Measurements from ENCODE around the gene TSPAN10. TPM values are rescaled to one million over a fixed set of nuclear protein-coding genes. Genes with fewer than 3 reads are reported as not detected.

TSPAN10 gene
- total and polyA plus RNA-seq, 9 of the 15 experiments (the other 6 are each of a cell fraction or from before 2014, with no cell fraction given), result 0.05 to 0.31 (median 0.13) TPM; not detected in 1

DNA sequence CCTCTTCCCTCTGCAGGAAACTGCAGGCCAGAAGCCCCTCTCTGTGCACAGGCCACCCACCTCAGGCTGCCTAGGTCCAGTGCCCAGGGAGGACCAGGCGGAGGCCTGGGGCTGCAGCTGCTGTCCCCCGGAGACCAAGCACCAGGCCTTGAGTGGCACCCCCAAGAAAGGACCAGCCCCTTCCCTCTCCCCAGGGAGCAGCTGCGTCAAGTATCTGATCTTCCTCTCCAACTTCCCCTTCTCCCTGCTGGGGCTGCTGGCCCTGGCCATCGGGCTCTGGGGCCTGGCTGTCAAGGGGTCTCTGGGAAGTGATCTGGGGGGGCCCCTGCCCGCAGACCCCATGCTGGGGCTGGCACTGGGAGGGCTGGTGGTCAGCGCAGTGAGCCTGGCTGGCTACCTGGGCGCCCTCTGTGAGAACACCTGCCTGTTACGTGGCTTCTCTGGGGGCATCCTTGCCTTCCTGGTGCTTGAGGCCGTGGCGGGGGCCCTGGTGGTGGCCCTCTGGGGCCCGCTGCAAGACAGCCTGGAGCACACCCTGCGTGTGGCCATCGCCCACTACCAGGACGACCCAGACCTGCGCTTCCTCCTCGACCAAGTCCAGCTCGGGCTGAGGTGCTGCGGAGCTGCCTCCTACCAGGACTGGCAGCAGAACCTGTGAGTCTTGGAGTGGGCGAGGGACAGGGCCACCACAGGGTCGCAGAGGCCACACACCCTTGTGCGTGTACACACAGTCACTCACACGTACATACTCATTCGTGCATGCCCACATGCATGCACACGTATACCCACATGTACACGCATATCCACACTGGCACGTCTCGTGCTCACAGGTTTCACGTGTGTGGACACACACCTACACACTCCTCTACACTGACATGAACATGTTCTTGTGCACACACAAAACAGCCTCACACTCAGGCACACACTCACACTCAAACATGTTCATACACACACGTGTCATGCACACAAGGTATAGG, 8.3 kb downstream of the TSPAN10 start:
- ATAC-seq (no peak), DNase-seq (ENCODE audit: extremely low read depth in 1 of 4, low spot score in 3 of 4) (peak in 1 of 4 experiments; percentile 6), FAIRE-seq (no peak)
- TF ChIP-seq, protein P1, sequence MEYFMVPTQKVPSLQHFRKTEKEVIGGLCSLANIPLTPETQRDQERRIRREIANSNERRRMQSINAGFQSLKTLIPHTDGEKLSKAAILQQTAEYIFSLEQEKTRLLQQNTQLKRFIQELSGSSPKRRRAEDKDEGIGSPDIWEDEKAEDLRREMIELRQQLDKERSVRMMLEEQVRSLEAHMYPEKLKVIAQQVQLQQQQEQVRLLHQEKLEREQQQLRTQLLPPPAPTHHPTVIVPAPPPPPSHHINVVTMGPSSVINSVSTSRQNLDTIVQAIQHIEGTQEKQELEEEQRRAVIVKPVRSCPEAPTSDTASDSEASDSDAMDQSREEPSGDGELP (CRISPR knock-in tag; IDR thresholded peaks at IDR 0.05; ENCODE audit: borderline replicate concordance), result 0 out of 2 replicates have a peak, but pooled peaks have one; percentile 28
- TF ChIP-seq DDX20 (tag; IDR thresholded peaks at IDR 0.05; ENCODE audit: low read depth), result no peak
- TF ChIP-seq MYC (IDR thresholded peaks at IDR 0.05; ENCODE audit: low read depth, low read length), result no peak
- TF ChIP-seq MYC (CRISPR knock-in tag; IDR thresholded peaks at IDR 0.05; ENCODE audit: borderline replicate concordance, low read depth), result no peak
- TF ChIP-seq KDM1A (IDR thresholded peaks at IDR 0.05), result peak in 1 of 2 experiments; percentile 60; a peak in 1 of 4 replicates
- no peak for TF ChIP-seq TCF7 (IDR thresholded peaks at IDR 0.05; ENCODE audit: borderline replicate concordance)
- TF ChIP-seq ZNF143 (CRISPR knock-in tag; IDR thresholded peaks at IDR 0.05), result no peak
- TF ChIP-seq, protein P2, sequence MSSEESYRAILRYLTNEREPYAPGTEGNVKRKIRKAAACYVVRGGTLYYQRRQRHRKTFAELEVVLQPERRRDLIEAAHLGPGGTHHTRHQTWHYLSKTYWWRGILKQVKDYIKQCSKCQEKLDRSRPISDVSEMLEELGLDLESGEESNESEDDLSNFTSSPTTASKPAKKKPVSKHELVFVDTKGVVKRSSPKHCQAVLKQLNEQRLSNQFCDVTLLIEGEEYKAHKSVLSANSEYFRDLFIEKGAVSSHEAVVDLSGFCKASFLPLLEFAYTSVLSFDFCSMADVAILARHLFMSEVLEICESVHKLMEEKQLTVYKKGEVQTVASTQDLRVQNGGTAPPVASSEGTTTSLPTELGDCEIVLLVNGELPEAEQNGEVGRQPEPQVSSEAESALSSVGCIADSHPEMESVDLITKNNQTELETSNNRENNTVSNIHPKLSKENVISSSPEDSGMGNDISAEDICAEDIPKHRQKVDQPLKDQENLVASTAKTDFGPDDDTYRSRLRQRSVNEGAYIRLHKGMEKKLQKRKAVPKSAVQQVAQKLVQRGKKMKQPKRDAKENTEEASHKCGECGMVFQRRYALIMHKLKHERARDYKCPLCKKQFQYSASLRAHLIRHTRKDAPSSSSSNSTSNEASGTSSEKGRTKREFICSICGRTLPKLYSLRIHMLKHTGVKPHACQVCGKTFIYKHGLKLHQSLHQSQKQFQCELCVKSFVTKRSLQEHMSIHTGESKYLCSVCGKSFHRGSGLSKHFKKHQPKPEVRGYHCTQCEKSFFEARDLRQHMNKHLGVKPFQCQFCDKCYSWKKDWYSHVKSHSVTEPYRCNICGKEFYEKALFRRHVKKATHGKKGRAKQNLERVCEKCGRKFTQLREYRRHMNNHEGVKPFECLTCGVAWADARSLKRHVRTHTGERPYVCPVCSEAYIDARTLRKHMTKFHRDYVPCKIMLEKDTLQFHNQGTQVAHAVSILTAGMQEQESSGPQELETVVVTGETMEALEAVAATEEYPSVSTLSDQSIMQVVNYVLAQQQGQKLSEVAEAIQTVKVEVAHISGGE (CRISPR knock-in tag; IDR thresholded peaks at IDR 0.05), result no peak
- TF ChIP-seq, protein P3, sequence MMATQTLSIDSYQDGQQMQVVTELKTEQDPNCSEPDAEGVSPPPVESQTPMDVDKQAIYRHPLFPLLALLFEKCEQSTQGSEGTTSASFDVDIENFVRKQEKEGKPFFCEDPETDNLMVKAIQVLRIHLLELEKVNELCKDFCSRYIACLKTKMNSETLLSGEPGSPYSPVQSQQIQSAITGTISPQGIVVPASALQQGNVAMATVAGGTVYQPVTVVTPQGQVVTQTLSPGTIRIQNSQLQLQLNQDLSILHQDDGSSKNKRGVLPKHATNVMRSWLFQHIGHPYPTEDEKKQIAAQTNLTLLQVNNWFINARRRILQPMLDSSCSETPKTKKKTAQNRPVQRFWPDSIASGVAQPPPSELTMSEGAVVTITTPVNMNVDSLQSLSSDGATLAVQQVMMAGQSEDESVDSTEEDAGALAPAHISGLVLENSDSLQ (IDR thresholded peaks at IDR 0.05), result peak; percentile 54
- no peak for TF ChIP-seq SLC30A9 (CRISPR knock-in tag; IDR thresholded peaks at IDR 0.05)
- TF ChIP-seq ZNF316 (IDR thresholded peaks at IDR 0.05), result no peak
- TF ChIP-seq ZKSCAN1 (IDR thresholded peaks at IDR 0.05; ENCODE audit: low read depth, low read length), result no peak
- TF ChIP-seq EP300 (IDR thresholded peaks at IDR 0.05; ENCODE audit: low read length), result no peak
- Histone ChIP-seq H3K9me3 (replicated peaks; ENCODE audit: control insufficient read depth, insufficient read depth, low read depth, low read length) (peaks cover 6% of the 10 kb centered on the region), H3K9ac (ENCODE audit: insufficient read depth in 1 of 2, low read depth in 2 of 2, low read length in 2 of 2) (peak overlapping the region in 1 of 2 experiments; percentile 88; a peak in 2 of 4 replicates), H3K4me3 (no peak overlapping the region), H3K79me2 (ENCODE audit: control insufficient read depth, insufficient read depth, low read length) (no peaks in the 10 kb centered on the region), H2AFZ (ENCODE audit: low read depth, low read length) (0 out of 2 replicates have a peak overlapping the region, but pooled peaks have one; percentile 29), H3K27me3 (ENCODE audit: control insufficient read depth in 2 of 2, insufficient read depth in 2 of 2, low read length in 2 of 2) (no peaks in the 10 kb centered on the region), H4K20me1 (replicated peaks; ENCODE audit: control insufficient read depth, insufficient read depth, low read length) (no peaks in the 10 kb centered on the region), H3K9me1 (ENCODE audit: control insufficient read depth, insufficient read depth, low read length) (no peaks in the 10 kb centered on the region), H3K4me1 (replicated peaks in 1 of 2; ENCODE audit: control insufficient read depth in 2 of 2, insufficient read depth in 2 of 2, low read length in 2 of 2) (peaks cover 22 to 58% of the 10 kb centered on the region in 2 experiments; a peak in 4 of 5 replicates), H3K27ac (ENCODE audit: extremely low read depth, low read depth, low read length) (no peak overlapping the region; the same call in 2 of the 3 replicates), H3K4me2 (ENCODE audit: insufficient read depth, low read length) (no peak overlapping the region; the same call in 1 of the 2 replicates), H3K36me3 (ENCODE audit: control insufficient read depth, insufficient read depth, low read length) (no peaks in the 10 kb centered on the region)
- ChIA-PET POLR2A (interaction anchor here (1.0 kb wide), 1 partner anchor 9 kb away, joined by 3 read pairs; no protein-coding TSS in a partner anchor), CTCF (ENCODE audit: low intra/inter-chr PET ratio) (no interaction called here)
- in situ Hi-C loops (cut with MboI) (no loop called here), intact Hi-C loops (cut with micrococcal nuclease) (no loop called here)
- WGBS (ENCODE audit: insufficient coverage, low coverage, missing lambda C conversion rate), result 78% methylated on average over 28 of the region's 29 CpGs
- BruUV-seq (replicated peaks), result no TSS peak
